ENCODE results near the gene CCL23. TPM values are rescaled to one million over a fixed set of nuclear protein-coding genes. Genes with fewer than 3 reads are reported as not detected.

Gene CCL23
- total RNA-seq, 1 experiment from 2014 or later = not detected

GRCh38 chr17:35968520-35969054, 49.2 kb downstream of the CCL23 start:
- TF ChIP-seq POLR2AphosphoS5 (IDR thresholded peaks at IDR 0.05; ENCODE audit: low read depth, low read length) (no peak), SIN3A (IDR thresholded peaks at IDR 0.05; ENCODE audit: borderline replicate concordance, insufficient read depth, low read depth, low read length) (no peak), TCF7L2 (IDR thresholded peaks at IDR 0.05; ENCODE audit: low read depth, low read length) (no peak), CTCF (IDR thresholded peaks at IDR 0.05) (no peak), REST (IDR thresholded peaks at IDR 0.05; ENCODE audit: insufficient read depth in 1 of 2, low read depth in 2 of 2, low read length in 1 of 2) (no peak)
- POLR2A ChIA-PET = no interaction called here
- Histone ChIP-seq H3K9me3 (ENCODE audit: control insufficient read depth, insufficient read depth, low read depth, low read length) (no peaks in the 10 kb centered on the region), H3K4me3 (ENCODE audit: low read depth in 2 of 2, low read length in 2 of 2) (no peak overlapping the region), H3K36me3 (ENCODE audit: control insufficient read depth, insufficient read depth, low read length) (no peaks in the 10 kb centered on the region), H3K27me3 (ENCODE audit: control insufficient read depth, insufficient read depth, low read length) (peaks cover 5% of the 10 kb centered on the region; the same call in 1 of the 2 replicates), H3K4me1 (ENCODE audit: control insufficient read depth, insufficient read depth, low read length) (peaks cover 3% of the 10 kb centered on the region; the same call in 1 of the 2 replicates), H3K27ac (ENCODE audit: low read length) (no peak overlapping the region)
- CTCF ChIA-PET = interaction anchor here (1.5 to 1.6 kb wide), 2 partner anchors 104 to 180 kb away, joined by 11 to 18 read pairs; no protein-coding TSS in a partner anchor
- ATAC-seq = no peak
- no TSS peak for BruUV-seq (replicated peaks)
- intact Hi-C loops (cut with micrococcal nuclease; ENCODE audit: unreplicated experiment) (loop anchor here (2.0 kb wide), 1 partner anchor 180 kb away; no protein-coding TSS in a partner anchor), in situ Hi-C loops (cut with HindIII; ENCODE audit: low pct_unique_long_range_greater_than_20kb, low sequenced_read_pairs) (no loop called here)
- no peak for DNase-seq (ENCODE audit: low read depth, low spot score)

GRCh38 chr17:35965272-35965671, 52.5 kb downstream of the CCL23 start:
- Histone ChIP-seq H3K36me3 (ENCODE audit: control insufficient read depth, insufficient read depth, low read length) (no peaks in the 10 kb centered on the region), H3K27me3 (ENCODE audit: control insufficient read depth, insufficient read depth, low read length) (peaks cover 9% of the 10 kb centered on the region; the same call in 1 of the 2 replicates), H3K9me3 (ENCODE audit: control insufficient read depth, insufficient read depth, low read depth, low read length) (no peaks in the 10 kb centered on the region), H3K27ac (ENCODE audit: low read length) (no peak overlapping the region), H3K4me1 (ENCODE audit: control insufficient read depth, insufficient read depth, low read length) (no peaks in the 10 kb centered on the region; the same call in 1 of the 2 replicates), H3K4me3 (ENCODE audit: low read depth in 2 of 2, low read length in 2 of 2) (no peak overlapping the region)
- POLR2A ChIA-PET = no interaction called here
- ATAC-seq (no peak), DNase-seq (ENCODE audit: low read depth, low spot score) (no peak)
- BruUV-seq (replicated peaks) = no TSS peak
- CTCF ChIA-PET = no interaction called here
- in situ Hi-C loops (cut with HindIII; ENCODE audit: low pct_unique_long_range_greater_than_20kb, low sequenced_read_pairs) = no loop called here
- intact Hi-C loops (cut with micrococcal nuclease; ENCODE audit: unreplicated experiment) = no loop called here
- TF ChIP-seq CTCF (IDR thresholded peaks at IDR 0.05) = no peak

Data from Panc1 (cell line).